ENCODE measurements around the gene CDH13.

DNA sequence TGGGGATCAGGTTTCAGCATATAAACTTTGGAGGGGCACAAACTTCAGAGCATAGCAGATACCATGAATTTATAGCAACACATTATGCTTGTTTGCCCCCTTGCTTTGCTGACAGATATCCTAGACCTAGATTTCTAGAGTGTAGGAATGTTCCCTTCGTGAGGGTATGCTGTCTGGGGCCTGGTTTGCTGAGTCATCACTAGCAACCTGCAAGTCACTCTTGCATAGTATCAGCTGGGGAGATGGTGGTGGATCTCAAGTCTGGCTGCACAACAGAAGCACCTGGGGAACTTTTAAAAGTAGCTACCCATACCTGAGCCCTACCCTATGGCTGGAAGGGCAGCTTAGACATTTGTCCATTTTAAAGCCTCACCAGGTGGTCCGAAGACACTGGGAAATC is 1158.7 kb downstream of the CDH13 start:
- no peak for TF ChIP-seq EZH2 (IDR thresholded peaks at IDR 0.05)
- no peak for TF ChIP-seq POLR2AphosphoS5 (IDR thresholded peaks at IDR 0.05; ENCODE audit: borderline replicate concordance, low read depth, low read length)

Measured in SK-N-MC (cell line).